Upper lobe of left lung (tissue), 6 donors: ENCODE measurements around the gene TRPV3. TPM values are rescaled to one million over a fixed set of nuclear protein-coding genes. Genes with fewer than 3 reads are reported as not detected.
A peak's percentile ranks its signal among the peaks of the same experiment; 100 is the strongest.

Experiments used
- ATAC-seq, 2 donors: fragments of 200-7000 bp; cut with Tn5 transposase; one replicate each; pipeline ENCODE4 v1.9.1; 2022; ENCODE audit warnings: mild to moderate bottlenecking in 2 of 2, moderate library complexity in 2 of 2; ENCODE audit not compliant: low FRiP score in 2 of 2
- DNase-seq, 2 donors: peaks; one replicate each; pipeline ENCODE4 v3.0.0-alpha.2; 2019 to 2020
- H3K27ac ChIP-seq, 4 donors: fragments of 200-600 bp; sonication (generic); one replicate each; pipeline ENCODE4 v1.5.1; 2016 to 2019
- H3K27me3 ChIP-seq, 4 donors: fragments of 200-600 bp; sonication (generic); one replicate each; pipeline ENCODE4 v1.5.1; 2017 to 2019
- H3K36me3 ChIP-seq, 4 donors: fragments of 200-600 bp; sonication (generic); one replicate each; pipeline ENCODE4 v1.5.1; 2016 to 2019
- H3K4me1 ChIP-seq, 4 donors: fragments of 200-600 bp; sonication (generic); one replicate each; pipeline ENCODE4 v1.5.1; 2018 to 2019
- H3K4me3 ChIP-seq, 4 donors: fragments of 200-600 bp; sonication (generic); one replicate each; pipeline ENCODE4 v1.5.1; 2017 to 2019; ENCODE audit warnings: mild to moderate bottlenecking in 2 of 4, moderate library complexity in 1 of 4
- H3K9me3 ChIP-seq, 4 donors: fragments of 200-600 bp; sonication (generic); one replicate each; pipeline ENCODE4 v1.5.1; 2018 to 2019
- EP300 ChIP-seq, 4 donors: sonication (generic); formaldehyde crosslinking; IDR thresholded peaks; one replicate each; pipeline ENCODE4 v1.5.1; 2017; ENCODE audit warnings: antibody characterized with exemption in 4 of 4, control low read depth in 2 of 4
- POLR2A ChIP-seq, 4 donors: fragments of 450-650 bp; IDR thresholded peaks; one replicate each; pipeline ENCODE4 v1.5.1; 2016 to 2017; ENCODE audit warnings: antibody characterized with exemption in 4 of 4, mild to moderate bottlenecking in 2 of 4
- POLR2AphosphoS5 ChIP-seq, 2 donors: sonication (generic); formaldehyde crosslinking; IDR thresholded peaks; one replicate each; pipeline ENCODE4 v1.5.1; 2017; ENCODE audit warnings: antibody characterized with exemption in 2 of 2
- WGBS, 2 donors: methylation state at CpG; one replicate each; pipeline ENCODE4 v1.1.5; 2017 to 2018; 5-methylcytosine and 5-hydroxymethylcytosine counted together
- total RNA-seq, 6 donors: library from RNA; depleted of rRNA in 4 of 6; stranded (reverse); fragments of >200 nt in 4 of 6; gene quantifications; one replicate each; pipeline versions ENCODE4 v1.1.0 to v1.2.1, GENCODE V29; 2016 to 2021
- TF ChIP-seq, protein P1 (sequence below), 6 experiments: fragments of 450-650 bp in 4 of 6; fragments of 200-600 bp in 2 of 6; sonication (generic) in 2 of 6; IDR thresholded peaks; one replicate each; pipeline ENCODE4 v1.5.1; 2016 to 2019; ENCODE audit warnings: antibody characterized with exemption in 6 of 6
- donor health status: DM: no; HTN: no; CAD: no; lungs with moderate emphysema.
- donor health status: DM: no; HTN: yes; CAD: no; lungs with severe emphysema.

The TRPV3 gene
- total RNA-seq, 6 donors from 2014 or later: under 0.01 to 0.84 (median 0.28) TPM

DNA sequence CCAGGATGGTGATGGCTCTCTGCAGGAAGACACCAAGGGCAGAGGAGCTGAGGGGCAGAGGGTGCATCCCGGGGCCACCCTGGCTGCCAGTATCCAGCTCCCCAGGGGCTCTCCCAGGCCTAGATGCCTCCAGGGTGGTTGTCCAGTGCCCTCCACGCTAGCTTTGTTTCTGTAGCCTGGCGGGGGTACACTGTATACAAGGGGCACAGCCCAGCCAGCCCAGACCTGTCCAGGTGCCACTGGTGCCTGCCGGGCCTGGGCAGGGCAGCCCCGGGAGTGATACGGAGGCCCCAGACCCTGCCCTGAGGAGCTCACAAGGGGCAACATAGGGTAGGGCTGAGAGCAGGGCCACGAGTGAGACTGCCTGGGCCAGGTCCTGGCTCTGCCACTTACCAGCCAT, 14.6 kb upstream of the TRPV3 start:
- Histone ChIP-seq H3K4me1 (no peaks in the 10 kb centered on the region), H3K27me3 (no peaks in the 10 kb centered on the region), H3K9me3 (no peaks in the 10 kb centered on the region), H3K36me3 (peaks cover 0 to 34% (median 13%) of the 10 kb centered on the region in 4 donors), H3K4me3 (no peak overlapping the region), H3K27ac (no peak overlapping the region)
- DNase-seq (peak in 1 of 2 donors; percentile 63), ATAC-seq (peak in 1 of 2 donors; percentile 23)
- WGBS, 2 donors: 86 to 96% methylated on average over 1 to 5 of the region's 7 CpGs
- no peak for TF ChIP-seq POLR2AphosphoS5 (IDR thresholded peaks at IDR 0.05)
- TF ChIP-seq, protein P1, sequence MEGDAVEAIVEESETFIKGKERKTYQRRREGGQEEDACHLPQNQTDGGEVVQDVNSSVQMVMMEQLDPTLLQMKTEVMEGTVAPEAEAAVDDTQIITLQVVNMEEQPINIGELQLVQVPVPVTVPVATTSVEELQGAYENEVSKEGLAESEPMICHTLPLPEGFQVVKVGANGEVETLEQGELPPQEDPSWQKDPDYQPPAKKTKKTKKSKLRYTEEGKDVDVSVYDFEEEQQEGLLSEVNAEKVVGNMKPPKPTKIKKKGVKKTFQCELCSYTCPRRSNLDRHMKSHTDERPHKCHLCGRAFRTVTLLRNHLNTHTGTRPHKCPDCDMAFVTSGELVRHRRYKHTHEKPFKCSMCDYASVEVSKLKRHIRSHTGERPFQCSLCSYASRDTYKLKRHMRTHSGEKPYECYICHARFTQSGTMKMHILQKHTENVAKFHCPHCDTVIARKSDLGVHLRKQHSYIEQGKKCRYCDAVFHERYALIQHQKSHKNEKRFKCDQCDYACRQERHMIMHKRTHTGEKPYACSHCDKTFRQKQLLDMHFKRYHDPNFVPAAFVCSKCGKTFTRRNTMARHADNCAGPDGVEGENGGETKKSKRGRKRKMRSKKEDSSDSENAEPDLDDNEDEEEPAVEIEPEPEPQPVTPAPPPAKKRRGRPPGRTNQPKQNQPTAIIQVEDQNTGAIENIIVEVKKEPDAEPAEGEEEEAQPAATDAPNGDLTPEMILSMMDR (IDR thresholded peaks at IDR 0.05): no peak
- no peak for TF ChIP-seq EP300 (IDR thresholded peaks at IDR 0.05)
- no peak for TF ChIP-seq POLR2A (IDR thresholded peaks at IDR 0.05)

DNA sequence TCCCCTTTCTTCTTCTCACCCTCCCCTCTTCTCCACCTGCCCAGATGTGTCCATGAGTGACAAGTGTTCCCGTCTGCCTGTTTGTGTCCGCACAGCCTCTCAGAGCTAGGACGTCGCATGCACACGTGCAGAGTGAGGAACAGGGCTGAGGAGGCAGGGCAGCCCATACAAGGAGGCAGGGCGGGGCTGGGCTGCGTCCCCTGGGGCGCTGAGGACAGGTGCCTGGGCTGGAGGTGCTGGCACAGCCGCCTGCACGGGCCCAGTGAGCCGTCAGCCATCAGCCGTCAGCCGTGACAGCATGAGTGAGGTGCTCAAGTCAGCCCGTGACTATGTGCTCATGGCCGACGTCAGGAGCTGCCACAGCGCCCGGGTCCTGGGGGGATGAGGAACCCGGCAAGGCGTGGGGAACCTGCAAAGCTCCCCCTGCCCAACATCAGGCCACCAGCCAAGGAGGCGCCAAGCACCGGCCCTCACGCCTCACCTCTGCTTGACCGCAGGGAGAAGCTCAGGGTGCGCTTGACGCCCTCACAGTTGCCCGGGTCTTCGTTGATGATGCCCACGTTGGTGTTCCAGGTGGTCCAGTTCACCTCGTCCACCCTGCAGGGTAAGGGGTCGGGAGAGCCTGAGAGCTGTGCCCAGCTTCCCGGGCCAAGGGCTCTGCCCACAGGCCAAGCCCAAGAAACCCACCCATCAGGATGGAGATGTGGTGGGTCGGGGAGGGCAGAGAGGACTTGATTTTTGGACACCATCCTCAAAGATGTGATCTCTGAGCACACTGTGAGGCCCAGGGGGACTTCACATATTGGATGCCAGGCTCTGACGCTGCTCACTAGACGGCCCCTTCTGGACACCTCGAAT, 13.7 kb upstream of the TRPV3 start:
- H3K4me1 ChIP-seq: no peaks in the 10 kb centered on the region
- no peaks in the 10 kb centered on the region for H3K27me3 ChIP-seq
- peak in 1 of 2 donors; percentile 6 for ATAC-seq
- H3K36me3 ChIP-seq: peaks cover 0 to 36% (median 13%) of the 10 kb centered on the region in 4 donors
- H3K27ac ChIP-seq: no peak overlapping the region
- peak in 1 of 2 donors; percentile 78 for DNase-seq
- no peak for TF ChIP-seq POLR2AphosphoS5 (IDR thresholded peaks at IDR 0.05)
- no peak for TF ChIP-seq EP300 (IDR thresholded peaks at IDR 0.05)
- TF ChIP-seq POLR2A (IDR thresholded peaks at IDR 0.05): no peak
- TF ChIP-seq, protein P1 (IDR thresholded peaks at IDR 0.05): no peak
- no peak overlapping the region for H3K4me3 ChIP-seq
- H3K9me3 ChIP-seq: no peaks in the 10 kb centered on the region
- 93 to 96% methylated on average over 11 to 35 of the region's 36 CpGs for WGBS, 2 donors

DNA sequence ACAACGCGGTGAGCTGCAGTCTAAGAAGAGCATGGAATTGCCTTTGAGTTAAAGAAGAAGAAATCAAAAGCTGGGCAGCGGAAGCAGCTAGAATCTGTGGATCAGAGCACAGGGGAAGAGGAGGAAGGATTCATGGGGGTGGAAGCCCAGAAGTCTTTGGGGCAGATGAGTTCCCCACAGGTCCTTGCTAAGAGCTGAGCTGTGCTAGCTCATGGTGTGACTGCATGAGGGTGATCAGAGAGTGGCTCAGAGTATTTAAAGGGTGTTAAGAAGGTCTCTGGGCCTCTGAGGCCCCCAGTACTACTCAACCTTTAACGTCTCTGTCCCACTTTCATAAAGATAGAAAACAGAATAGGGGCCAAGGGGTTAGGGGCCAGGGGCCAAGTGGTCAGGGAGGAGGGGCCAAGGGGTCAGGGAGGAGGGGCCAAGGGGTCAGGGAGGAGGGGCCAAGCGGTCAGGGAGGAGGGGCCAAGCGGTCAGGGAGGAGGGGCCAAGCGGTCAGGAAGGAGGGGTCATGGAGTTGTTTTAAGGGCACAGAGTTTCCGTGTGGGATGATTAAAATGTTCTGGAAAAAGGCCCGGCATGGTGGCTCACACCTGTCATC, 12.0 kb upstream of the TRPV3 start:
- H3K9me3 ChIP-seq: no peaks in the 10 kb centered on the region
- 92 to 95% methylated on average over 9 of the region's 9 CpGs for WGBS, 2 donors
- DNase-seq (no peak), ATAC-seq (no peak)
- no peak overlapping the region for H3K4me3 ChIP-seq
- H3K4me1 ChIP-seq: no peaks in the 10 kb centered on the region
- TF ChIP-seq, protein P1 (IDR thresholded peaks at IDR 0.05): no peak
- TF ChIP-seq POLR2A (IDR thresholded peaks at IDR 0.05): no peak
- TF ChIP-seq POLR2AphosphoS5 (IDR thresholded peaks at IDR 0.05): no peak
- H3K36me3 ChIP-seq: peaks cover 0 to 40% (median 13%) of the 10 kb centered on the region in 4 donors
- H3K27me3 ChIP-seq: no peaks in the 10 kb centered on the region
- no peak overlapping the region for H3K27ac ChIP-seq

DNA sequence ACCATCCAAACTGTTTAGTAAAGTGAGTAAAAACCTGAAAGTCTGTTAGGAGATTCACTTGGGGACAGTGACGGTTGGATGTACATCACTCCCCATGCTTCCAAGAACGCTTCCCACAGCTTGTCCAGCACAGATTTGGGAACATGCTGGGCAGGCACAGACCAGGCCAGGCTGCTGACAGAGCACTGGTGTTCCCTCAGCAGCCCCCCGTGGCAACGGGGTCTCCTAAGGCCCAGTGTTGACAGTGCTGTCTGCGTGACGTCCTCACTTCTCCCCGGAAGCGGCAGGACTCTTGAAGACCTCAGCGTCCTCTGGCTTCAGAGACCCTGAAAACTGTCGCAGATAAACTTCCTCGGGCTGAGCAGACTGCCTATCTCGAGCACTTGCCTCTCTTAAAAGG, 8.9 kb upstream of the TRPV3 start:
- Histone ChIP-seq H3K9me3 (no peaks in the 10 kb centered on the region), H3K36me3 (peaks cover 0 to 26% (median 6%) of the 10 kb centered on the region in 4 donors), H3K27ac (no peak overlapping the region), H3K4me3 (no peak overlapping the region), H3K27me3 (no peaks in the 10 kb centered on the region), H3K4me1 (no peaks in the 10 kb centered on the region)
- WGBS, 2 donors: 89 to 95% methylated on average over 12 of the region's 12 CpGs
- ATAC-seq: no peak
- TF ChIP-seq EP300 (IDR thresholded peaks at IDR 0.05) (no peak), POLR2AphosphoS5 (IDR thresholded peaks at IDR 0.05) (no peak), POLR2A (IDR thresholded peaks at IDR 0.05) (no peak)
- TF ChIP-seq, protein P1 (IDR thresholded peaks at IDR 0.05): no peak
- DNase-seq: no peak
